Ramos (cell line): Measurements from ENCODE around the gene RGS10.
"Not testable (repeated sequence)": the region's sequence is repeated elsewhere in the genome, so short reads cannot be mapped to it uniquely, and the experiment has no call there.

Source experiments
- in situ Hi-C: fragments of 300-500 bp; cut with MboI; formaldehyde crosslinking; loops from one replicate; pipeline ENCODE4 v1.14.3; 2022; ENCODE audit warnings: low sequenced_read_pairs; ENCODE audit not compliant: unreplicated experiment

RGS10 gene

GRCh38 chr10:119478111-119478802 is 64.3 kb downstream of the RGS10 start:
- in situ Hi-C loops, result no loop called here

DNA sequence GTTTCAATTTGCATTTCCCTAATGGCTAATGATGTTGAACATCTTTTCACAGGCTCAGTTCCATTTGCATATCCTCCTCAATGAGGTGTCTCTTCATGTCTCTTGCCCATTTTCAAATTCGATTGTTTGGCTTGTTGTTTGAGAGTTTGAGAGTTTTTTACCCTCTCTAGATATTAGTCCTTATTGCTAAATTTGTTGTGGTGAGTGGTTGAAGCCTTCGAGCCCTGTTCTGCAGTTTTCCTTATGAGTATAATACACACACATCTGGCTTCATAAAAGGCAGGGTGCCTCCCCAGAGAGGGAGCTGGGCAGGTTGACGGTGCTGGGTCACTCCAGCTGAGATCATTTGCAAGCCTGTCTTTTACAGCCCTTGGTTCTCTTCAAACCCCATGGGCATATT is 65.1 kb downstream of the RGS10 start:
- in situ Hi-C loops, result no loop called here

GRCh38 chr10:119474606-119475005 is 67.9 kb downstream of the RGS10 start:
- in situ Hi-C loops, result no loop called here

DNA sequence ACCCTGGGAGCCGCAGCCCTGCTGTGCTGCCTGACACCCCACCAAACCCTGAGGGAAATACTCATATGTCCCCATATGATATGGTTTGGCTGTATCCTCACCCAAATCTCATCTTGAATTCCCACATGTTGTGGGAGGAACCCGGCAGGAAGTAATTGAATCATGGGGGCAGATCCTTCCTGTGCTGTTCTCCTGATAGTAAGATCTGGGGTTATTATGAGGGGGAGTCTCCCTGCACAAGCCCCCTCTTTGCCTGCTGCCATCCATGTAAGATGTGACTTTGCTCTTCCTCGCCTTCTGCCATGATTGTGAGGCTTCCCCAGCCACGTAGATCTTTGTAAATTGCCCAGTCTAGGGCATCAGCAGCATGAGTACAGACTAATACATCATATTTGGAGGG is 68.7 kb downstream of the RGS10 start:
- in situ Hi-C loops, result no loop called here

DNA sequence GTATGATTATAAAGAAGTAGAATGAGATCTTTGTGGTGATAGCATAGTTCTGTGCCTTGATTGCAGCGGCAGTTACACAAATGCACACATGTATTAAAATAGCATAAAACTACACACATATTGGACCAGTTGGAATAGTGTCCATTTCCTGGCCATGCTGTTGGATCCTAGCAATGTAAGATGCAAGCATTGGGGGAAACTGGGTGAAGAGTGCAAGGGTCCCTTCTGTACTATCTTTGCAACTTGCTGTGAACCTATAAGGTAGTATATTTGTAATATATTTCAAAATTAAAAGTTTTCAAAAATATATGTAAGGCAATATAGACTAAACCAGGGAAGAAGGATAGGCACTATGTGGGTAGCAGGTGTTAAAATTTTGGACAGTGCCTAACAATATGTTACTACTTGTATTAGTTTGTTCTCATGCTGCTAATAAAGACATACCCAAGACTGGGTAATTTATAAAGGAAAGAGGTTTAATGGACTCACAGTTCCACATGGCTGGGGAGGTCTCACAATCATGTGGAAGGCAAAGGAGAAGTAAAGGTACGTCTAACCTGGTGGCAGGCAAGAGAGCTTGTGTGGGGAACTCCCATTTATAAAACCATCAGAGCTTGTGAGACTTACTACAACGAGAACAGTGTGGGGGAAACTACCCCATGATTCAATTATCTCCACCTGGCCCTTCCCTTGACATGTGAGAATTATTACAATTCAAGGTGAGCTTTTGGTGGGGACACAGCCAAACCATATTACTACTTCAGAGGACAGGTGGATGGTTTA is 71.4 kb downstream of the RGS10 start:
- in situ Hi-C loops, result no loop called here

GRCh38 chr10:119469846-119470245 is 72.7 kb downstream of the RGS10 start:
- in situ Hi-C loops, result no loop called here

- in situ Hi-C loops, result no loop called here
Observed at GRCh38 chr10:119469325-119469707, 73.2 kb downstream of the RGS10 start.

- in situ Hi-C loops, result no loop called here
Observed at GRCh38 chr10:119468542-119469324, 73.8 kb downstream of the RGS10 start.

DNA sequence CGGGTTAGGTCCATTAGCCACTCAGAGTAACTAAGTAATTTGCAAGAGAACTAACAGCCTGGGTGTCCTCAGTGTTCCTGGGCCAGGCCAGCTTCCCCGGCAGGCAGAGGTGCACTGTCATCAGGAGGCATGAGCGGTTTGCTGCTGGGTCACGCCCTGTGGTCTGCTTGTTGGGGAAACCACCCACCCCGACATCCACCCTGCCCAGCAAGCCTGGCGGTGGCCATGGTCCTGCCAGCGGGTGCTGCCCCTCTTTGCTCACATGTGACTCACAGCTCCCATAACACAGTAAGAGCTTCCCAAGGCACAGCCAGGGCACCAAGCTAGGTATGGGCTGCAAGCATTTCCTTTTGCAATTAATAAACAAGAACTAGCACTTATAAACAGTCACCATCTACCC is 75.9 kb downstream of the RGS10 start:
- in situ Hi-C loops, result no loop called here

DNA sequence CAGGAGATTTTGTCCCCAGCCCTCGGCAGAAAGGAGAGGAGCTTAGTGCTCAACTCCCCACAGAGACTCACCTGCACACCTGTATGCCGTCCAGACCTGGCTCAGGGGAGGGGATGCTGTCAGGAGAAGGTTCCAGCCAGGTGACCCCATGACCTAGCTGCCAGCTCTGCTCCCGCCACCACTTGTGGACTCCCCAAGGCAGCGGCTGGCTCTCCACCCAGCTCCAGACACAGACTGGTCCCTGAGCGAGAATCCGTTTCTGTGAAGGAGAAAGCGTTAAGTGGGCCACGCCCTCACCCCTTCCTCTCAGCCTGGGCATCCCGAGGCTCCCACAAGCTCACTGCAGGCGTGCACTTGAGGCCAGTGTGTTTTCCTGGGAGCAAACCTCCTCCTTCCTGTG is 76.4 kb downstream of the RGS10 start:
- in situ Hi-C loops, result no loop called here

DNA sequence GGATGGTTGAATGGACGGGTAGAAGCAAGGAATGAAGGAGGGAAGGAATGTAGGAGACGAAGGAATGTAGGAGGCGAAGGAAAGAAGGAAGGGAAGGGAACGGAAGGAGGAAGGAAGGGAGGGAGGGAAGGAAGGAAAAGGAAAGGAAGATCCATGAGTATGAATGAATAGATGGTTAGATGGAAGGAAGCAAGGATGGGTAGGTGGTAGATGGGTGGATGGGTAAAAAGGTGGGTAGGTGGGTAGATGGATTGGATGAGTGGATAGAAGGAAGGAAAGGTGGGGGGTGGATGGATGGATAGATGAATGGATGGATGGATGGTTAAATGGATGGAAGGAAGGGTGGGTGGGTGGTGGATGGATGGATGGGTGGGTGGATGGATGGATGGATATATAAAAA is 77.4 kb downstream of the RGS10 start:
- in situ Hi-C loops, result no loop called here

- in situ Hi-C loops, result not testable (repeated sequence)
Observed at GRCh38 chr10:119463195-119463594, 79.3 kb downstream of the RGS10 start.

GRCh38 chr10:119462773-119463172 is 79.7 kb downstream of the RGS10 start:
- in situ Hi-C loops, result no loop called here

GRCh38 chr10:119461923-119462322 is 80.6 kb downstream of the RGS10 start:
- in situ Hi-C loops, result no loop called here

DNA sequence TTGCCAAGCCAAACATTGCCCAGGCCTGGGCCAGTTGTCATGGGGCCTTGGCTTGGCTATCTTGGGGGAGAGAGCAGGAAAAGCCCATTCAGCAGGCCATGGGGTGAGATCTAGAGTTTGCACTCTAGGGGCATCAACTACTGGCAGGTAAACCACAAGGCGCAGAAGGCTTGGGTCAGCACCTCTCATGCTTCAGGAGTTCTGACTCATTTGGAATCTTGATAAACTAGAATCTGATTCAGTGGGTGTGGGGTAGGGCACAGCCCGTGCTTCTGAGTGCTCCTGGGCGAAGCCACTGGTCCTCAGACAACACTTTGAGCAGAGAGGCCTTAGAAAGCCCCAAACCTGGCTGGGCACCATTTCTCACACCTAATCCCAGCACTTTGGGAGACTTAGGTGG is 81.1 kb downstream of the RGS10 start:
- in situ Hi-C loops, result no loop called here

GRCh38 chr10:119460369-119461195 is 81.9 kb downstream of the RGS10 start:
- in situ Hi-C loops, result no loop called here

DNA sequence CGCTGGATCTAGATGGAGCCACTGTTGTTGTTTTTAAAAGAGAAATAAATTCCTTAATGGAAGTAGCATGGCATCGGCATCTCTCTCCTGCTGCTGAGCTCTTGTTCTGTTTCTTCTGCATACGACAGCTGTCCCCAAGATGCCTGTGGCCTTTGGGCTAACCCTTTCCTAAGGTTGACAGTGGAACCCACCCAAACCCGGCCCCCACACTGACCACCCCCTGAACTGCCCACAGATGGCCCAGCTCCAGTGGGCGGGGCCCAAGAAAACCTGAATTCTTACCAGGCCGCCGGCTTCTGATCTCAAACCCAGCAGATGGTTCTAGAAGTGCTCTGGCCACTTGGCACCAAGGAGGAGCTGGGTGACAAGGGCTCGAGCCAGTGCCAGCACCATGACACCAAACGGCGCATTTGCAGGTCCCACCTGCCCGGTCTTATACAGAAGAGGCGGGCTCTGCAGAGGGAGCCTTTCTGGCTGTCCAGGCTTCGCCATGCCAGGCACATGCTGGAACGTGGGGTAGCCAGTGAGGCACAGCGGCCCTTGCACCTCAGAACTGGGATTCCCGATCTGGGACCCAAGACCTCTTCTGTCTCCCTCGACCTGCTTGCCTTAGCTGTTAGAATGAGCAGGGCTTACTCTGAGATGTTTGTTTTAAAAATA is 82.7 kb downstream of the RGS10 start:
- in situ Hi-C loops, result no loop called here

DNA sequence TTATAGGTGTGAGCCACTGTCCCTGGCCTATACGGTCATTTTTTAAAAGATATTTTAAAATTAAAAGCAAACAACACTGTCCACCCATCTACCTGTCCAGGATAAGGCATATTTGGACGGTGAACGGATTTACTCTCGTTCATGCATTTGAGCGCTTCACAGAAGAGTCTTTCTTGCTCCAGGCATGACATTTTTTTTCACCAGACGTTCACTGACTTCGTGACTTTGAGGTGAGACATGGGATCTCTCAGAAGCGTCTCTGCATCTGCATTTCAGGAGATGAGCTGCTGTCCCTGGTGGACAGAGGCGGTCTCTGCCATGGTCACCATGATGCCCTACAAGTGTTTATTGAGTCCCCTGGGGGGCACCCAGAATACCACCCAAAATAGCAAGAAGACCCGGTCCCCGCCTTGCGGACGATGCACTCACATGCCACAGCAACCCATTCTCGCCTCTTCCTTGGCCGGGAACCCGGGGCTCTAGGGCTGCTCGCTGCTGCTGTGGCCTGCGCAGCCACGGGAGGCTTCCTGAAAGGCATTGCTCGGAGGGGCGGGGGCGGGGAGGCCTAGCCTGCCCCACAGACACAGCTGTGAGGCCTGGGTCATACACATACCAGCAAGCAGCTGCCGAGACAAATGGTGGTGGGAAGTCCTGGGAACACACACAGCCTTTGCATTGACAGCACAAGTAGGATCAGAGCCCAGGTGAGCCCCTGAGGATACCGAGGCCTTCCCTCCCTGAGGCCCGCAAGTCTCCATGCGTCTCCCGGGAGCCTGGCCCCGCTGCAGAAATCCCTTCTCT is 84.4 kb downstream of the RGS10 start:
- in situ Hi-C loops, result no loop called here

DNA sequence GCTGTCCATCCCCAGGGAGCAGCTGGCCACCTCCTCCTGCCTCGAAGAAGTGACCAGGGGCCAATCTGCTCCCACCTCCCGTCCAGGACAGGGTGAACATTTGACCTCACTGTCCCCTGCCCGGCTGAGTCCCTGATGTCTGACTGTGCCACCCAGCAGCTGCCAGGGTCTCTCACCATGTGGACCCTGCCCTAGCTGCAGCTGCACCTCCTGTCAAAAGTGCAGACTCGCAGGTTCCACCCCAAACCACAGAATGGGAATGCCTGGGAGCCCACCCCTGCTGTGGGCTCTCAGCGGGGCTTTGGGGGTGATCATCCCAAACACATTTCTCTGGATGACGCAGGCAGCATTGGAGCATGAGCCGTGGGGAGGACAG is 86.1 kb downstream of the RGS10 start:
- in situ Hi-C loops, result no loop called here
